HG03469 (cell line): Measurements from ENCODE around the gene ARNT2.

ENCODE experiments used
- ATAC-seq: cut with Tn5 transposase; IDR thresholded peaks from one replicate; pipeline ENCODE4 v1.9.1; 2021; ENCODE audit warnings: mild to moderate bottlenecking, moderate library complexity, moderate number of reproducible peaks; ENCODE audit not compliant: unreplicated experiment

The ARNT2 gene

GRCh38 chr15:80550219-80550907 lies 146.2 kb downstream of the ARNT2 start:
- no peak for ATAC-seq

DNA sequence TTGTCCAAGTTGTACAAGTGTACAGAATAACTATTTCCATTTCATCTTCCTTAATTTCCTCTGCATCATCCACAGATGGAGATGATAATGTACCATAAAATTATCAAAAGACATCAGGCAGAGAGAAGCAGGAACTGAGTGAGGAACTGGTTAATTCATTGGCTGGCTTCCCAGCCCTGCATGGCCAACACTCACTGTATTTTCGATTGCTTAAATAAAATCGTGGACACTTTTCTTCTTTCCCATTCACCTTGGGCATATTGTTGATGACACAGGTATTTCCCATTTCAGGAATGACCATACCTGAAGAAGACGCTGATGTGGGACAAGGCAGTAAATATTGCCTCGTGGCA lies 146.7 kb downstream of the ARNT2 start:
- ATAC-seq, result no peak

- no peak for ATAC-seq
Observed at GRCh38 chr15:80551348-80551747, 147.2 kb downstream of the ARNT2 start.

GRCh38 chr15:80554560-80554959 lies 150.4 kb downstream of the ARNT2 start:
- ATAC-seq, result no peak

GRCh38 chr15:80556694-80557367 lies 152.6 kb downstream of the ARNT2 start:
- no peak for ATAC-seq

DNA sequence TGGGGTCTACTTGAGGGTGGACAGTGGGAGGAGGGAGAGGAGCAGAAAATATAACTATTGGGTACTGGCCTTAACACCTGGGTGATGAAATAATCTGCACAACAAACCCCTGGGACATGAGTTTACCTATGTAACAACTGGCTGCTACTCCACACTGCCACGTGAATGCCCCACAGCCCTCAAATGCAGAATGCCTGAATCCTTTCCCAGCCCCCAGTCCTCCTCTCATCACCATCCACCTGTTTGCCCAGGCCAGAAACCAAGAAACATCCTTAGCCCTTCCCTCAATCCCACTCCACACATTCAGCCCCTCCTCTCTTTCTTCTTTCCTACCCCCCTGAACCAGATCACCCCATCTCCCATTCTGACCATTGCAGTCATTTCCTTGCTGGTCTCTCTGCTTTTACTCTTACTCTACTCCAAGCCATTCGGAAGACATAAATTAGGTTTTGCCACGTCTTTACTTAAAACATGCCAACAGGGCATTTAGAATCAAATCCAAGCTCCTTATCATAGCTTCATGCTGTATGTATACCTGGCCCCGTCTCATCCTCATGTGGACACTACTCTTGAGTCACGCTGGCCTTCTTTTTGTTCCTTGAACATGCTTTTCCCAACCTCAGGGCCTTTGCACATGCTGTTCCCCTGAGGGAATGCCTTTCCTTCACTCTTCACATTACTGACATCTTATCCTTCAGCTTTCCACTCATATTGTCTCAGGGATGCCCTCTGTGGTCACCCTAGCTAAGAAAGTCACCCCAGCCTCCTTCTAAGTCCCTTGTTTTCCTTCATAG lies 153.5 kb downstream of the ARNT2 start:
- ATAC-seq, result no peak

GRCh38 chr15:80558631-80559319 lies 154.6 kb downstream of the ARNT2 start:
- ATAC-seq, result no peak

DNA sequence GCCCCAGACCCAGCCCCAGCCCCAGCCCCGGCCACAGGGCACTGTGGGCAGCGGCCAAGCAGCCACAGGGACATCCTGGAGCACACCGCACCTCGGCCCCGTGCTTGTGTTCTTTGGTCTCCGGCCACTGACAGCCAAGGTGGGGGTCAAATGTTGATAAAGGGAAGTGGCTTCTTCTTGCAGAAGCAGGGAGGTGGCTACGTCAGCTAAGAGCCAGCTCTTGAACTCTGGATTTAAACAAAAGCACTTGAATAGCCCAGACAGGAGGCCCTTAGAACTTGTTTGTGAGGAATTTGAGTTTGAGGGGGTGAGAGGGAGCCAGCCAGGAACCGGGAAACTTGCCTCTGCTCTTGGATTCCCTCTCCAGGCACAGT lies 155.1 kb downstream of the ARNT2 start:
- ATAC-seq, result no peak

GRCh38 chr15:80559761-80560160 lies 155.6 kb downstream of the ARNT2 start:
- ATAC-seq, result no peak

DNA sequence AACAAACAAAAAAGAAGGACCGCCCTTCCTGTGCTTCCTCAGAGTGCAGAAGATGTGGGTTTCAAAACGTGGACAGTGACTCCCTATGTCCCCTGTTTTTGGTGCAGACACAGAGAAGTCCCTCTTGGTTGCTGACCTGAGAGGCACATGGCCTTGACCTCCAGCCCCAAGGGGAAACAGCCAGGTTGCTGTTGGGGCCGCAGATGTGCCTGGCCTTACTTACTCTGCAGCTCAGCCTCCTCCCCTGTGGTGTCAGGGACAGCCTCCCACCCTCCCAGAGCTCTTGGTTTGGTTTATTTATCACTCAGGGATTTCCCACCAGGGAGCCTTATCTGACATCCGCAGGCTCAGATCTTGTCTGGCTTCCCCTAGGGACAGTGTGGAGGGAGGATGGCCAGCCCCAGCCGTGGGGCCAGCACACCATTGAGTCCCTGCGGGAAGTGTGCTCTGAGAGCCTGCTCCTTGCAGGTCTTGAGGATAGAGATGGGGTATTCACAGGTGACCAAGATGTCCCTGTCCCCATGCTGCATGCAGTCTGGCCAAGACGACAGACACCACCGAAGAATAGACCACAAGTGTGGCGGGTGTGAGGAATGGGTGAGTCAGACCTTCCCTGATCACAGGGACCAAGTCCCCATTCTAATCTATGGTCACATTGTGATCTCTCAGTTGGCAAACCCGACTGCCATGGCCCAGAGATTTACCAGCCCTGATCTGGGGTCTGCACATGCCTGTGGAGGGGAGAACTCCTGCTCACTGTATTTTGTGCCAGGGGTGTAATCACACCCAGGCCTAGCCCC lies 156.6 kb downstream of the ARNT2 start:
- ATAC-seq, result no peak

DNA sequence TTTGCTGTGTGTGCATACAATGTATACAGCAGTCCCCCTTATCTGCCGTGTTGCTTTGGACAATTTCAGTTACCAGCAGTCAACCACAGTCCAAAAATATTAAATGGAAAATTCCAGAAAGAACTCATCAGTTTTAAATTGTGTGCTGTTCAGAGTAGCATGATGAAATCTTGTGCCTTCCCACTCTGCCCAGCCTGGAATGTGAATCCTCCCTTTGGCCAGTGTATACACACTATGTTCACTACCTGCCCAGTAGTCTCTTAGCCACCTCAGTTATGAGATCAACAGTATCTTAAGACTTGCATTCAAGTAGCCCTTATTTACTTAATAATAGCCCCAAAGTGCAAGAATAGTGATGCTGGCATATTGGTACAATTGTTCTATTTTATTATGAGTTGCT lies 157.3 kb downstream of the ARNT2 start:
- ATAC-seq, result no peak

DNA sequence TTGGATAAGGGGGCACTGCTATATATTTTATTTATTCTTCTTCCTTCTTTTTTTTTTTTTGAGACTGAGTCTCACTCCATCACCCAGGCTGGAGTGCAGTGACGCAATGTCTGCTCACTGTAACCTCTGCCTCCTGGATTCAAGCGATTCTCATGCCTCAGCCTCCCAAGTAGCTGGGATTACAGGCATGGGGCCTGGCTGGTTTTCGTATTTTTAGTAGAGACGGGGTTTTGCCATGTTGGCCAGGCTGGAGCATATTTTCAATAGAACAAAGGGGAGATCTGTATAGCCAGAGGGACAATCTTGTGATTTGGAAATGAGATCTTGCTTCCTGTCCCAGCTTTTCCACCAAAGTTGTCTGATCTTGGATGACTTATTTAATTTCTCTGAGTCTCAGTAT lies 157.9 kb downstream of the ARNT2 start:
- no peak for ATAC-seq

- no peak for ATAC-seq
Observed at GRCh38 chr15:80562846-80563245, 158.7 kb downstream of the ARNT2 start.

- no peak for ATAC-seq
Observed at GRCh38 chr15:80563372-80563997, 159.3 kb downstream of the ARNT2 start.

DNA sequence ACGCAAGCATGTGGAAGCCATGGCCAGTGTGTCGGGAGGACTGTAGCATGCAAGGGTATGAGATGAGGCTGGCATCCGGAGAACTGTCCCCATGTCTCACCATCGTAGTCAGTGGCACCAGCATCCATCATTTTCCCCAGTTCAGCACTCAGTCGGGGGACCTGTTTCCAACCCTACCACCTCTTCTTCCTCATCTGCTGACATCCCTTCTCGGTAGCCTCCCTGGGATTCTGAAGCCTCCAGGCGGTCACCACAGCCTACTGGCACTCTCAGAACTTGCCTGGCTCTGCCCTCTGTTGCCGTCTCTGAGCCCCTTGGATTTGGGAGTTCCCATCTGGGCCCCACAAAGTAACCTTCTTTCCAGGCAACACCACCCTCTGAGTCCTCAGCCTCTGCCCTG lies 159.9 kb downstream of the ARNT2 start:
- ATAC-seq, result no peak

- no peak for ATAC-seq
Observed at GRCh38 chr15:80565398-80565797, 161.2 kb downstream of the ARNT2 start.

DNA sequence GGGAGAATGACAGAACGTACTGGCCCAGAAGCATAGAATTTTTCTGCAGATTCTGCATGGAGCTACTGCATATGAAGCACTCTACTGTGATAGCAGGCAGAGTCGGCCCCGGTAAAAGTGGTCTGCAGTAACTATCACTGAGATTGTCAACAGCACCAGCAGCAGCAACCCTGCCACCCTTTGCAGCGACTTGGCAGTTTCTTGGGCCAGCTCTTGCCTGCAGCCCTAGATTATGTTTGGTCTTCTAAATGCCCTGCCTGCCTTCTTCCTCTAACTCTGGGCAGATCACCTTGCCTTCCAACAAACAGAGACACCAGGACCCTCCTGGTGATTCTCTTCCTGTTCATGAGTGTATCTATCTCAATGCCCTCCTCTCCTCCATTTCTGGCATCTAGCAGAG lies 161.8 kb downstream of the ARNT2 start:
- ATAC-seq, result no peak

DNA sequence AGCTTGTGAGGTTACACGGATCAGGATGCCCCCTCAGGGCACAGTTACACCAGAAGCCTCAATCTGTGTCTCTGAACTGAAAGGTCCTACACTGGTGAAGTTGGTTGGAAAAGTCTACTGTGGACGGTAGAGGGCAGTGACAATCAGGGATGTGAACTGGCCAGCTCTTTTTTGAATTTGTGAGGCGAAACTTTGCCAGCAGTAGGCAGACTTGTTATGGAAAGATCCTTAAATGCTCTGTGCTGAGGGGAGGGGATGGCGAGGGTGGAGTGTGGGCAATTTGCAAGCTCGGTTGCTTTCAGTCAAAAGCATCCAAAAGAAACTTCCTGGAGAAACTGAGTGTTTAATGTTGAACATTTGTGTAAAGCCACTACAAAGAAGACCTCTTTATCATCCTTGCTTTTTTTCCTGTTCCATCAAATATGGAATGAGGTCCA lies 163.6 kb downstream of the ARNT2 start:
- ATAC-seq, result no peak

DNA sequence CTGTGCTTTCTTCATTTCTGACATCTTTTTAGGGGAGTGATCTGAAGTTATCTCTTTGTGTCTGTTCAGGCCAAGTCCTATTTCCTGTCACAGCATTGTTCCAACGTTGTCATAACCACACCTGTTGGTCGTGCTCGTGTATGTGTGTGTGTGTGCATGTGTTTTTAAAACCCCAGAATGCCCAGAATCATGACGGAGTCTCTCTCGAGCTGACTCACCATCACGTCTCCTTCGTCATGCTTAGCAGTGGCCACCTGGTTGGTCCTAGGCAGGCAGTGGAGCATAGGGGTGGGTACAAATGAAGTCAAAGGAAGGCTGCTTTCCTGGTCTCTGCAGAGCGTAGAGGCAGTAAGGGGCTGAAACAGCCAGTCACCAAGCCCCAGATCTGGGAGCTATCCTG lies 164.1 kb downstream of the ARNT2 start:
- no peak for ATAC-seq
